ENCODE results near the gene TBC1D5.
A peak's percentile ranks its signal among the peaks of the same experiment; 100 is the strongest.

The TBC1D5 gene

DNA sequence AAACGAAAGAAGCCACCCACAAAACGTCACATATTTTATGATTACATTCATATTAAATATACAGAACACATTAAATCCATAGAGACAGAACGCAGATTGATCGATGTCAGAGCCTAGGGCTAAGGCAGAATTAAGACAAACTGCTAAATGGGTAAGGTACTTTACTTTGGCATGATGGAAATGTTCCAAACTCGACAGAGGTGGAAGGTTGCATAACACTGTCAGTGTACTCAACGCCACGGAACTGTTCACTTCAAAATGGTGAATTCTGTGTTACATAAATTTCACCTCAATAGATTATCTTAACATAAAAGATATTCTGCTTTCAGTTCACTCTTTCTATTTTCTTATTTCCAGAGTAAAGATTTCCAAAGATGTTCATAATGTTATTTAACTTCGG lies 158.4 kb downstream of the TBC1D5 start:
- no peak for DNase-seq

DNA sequence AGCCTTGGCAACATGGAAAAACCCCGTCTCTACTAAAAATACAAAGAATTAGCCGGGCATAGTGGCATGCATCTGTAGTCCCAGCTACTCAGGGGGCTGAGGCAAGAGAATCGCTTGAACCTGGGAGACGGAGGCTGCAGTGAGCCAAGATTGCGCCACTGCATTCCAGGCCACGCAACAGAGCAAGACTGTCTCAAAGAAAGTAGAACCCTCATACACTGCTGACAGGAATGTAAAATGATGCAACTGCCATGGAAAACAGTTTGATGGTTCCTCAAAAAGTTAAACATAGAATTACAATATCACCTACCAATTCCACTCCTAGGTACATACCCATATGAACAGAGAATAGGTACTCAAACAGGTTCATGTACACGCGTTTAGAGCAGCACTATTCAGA lies 158.9 kb downstream of the TBC1D5 start:
- no peak for DNase-seq

DNA sequence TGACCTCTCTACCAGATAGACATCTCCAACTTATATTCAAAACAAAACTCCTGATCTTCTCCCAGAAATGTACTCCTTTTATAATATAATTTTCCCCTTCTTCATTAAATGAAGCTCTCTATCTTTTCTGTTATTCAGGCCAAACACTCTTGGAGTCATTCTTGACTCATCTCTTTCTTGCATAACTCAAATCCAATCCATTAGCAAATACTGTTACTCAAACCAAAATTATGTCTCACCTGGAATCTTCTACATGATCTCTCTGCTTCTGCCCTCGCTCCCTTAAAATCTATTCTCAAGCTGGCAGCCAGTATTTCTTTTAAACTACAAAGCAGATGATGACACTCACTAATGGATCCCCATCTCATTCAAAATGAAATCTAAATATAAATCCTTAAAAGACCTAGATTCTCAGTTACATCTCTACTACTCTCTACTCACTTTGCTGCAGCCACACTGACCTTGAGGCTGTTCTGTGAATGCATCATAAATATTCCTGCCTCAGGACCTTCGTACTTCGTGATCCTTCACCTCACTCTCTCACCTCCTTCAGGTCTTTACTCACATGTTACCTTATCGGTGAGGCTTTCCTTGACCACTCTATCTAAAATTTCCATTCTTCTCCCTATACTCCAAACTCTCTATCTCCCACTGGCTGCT lies 160.9 kb downstream of the TBC1D5 start:
- no peak for DNase-seq

DNA sequence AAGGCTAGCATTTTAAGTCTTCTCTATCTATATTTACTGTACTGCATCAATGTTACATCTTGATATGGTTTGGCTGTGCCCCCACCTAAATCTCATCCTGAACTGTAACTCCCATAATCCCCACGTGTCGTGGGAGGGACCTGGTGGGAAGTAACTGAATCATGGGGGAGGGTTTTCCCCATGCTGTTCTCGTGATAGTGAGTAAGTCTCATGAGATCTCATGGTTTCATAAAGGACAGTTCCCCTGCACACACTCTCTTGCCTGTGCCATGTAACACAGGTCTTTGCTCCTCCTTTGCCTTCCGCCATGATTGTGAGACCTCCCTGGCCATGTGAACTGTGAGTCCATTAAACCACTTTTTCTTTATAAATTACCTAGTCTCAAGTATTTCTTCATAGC lies 161.5 kb downstream of the TBC1D5 start:
- peak; percentile 25 for DNase-seq

DNA sequence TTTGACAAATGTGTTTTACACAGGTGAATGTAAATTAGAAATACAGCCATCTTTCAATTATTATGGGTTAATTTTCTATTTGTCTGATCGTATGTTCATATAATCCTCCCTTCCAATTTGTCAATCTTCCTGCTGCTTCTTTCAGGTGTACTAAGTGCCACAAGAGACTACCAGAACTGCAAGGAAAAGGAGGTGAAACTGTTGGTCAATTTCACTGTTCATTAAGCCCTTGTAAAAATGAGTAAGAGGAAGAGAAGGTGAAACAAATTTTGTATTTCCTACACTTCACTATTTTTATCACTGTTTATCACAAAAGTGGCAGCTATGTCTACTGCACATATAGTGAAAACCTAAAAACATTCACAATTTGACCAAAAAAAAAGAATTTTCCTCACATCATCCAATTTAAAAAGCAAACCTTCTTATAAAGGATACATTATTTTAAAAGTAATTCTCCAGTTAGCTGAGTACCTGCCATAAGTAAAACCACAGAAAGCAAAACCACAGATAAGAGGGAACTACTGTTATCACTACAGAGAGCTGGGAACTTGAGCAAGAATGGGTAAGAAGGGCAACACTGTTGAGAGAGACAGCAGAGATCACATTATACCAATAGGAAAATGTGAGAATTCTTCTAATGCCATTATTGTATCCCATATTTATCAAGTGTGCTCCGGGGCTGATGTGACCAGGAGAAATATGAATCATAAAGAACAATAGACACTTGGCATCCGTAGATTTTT lies 163.0 kb downstream of the TBC1D5 start:
- DNase-seq, result peak; percentile 84

DNA sequence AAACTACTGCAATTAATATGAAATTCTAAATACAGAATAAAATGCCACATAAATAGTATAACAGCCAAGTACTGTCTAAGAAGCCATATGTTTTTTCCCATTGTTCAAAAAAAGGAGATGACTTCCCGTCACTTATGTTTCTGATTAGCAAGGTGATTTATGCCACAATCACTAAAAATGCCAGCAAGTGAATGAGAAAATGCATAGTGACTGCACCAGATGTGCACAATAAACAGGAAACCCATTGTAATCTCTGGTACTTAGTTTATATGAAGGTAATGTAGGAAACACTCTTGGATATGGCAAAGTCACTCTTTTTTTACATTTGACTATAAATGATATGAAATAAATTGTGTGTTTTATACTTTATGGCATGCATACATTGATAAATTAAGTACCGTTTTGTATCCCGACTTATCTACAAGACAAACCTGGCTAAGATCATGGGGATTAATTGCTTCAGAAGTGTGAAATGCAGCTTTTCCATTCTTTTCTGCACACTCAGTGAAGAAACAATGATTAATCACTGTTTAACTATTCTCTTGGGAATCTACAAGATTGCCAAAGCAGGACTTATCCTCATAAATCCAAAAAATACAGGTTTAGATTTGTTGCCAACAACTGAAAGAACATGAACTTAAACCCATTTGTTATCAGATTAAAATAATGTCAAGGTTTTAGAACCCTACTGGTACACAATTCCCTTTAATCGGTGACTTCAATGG lies 164.5 kb downstream of the TBC1D5 start:
- DNase-seq, result no peak

DNA sequence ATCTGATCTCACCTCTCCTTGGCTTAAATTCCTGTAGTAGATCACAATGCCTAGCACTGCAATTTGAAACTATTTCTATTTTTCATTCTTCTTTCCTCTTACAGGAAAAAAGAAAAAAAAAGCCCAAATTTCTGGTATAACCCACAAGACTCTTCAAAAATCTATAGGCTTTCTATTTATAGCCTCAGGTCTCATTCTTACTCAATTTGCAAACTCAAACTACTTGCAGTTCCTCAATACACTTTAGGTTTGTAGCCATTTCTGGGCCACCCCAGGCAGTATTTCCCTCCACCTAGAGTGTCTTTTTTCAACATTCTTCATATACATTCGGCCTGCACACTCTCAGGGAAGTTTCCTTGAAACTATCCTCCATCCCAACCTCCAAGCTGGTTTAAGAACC lies 169.0 kb downstream of the TBC1D5 start:
- no peak for DNase-seq

DNA sequence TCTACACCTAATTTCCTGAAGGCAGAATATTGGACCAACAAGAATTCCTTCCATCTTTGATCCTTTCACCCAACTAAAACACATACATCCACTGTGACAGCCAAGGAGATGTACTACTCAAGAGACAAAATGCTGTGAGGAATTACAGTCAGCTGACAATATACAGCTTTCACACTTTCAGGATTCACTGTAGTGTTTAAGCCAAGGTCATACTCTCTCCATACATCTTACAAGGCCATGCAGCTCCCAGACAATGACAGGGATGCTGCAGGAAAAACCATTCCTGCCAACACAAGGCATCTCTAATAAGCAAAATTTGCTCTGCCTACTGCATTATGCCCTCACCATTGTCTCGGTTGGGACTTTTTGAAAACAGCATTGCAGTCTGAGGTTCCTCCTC lies 170.7 kb downstream of the TBC1D5 start:
- no peak for DNase-seq

DNA sequence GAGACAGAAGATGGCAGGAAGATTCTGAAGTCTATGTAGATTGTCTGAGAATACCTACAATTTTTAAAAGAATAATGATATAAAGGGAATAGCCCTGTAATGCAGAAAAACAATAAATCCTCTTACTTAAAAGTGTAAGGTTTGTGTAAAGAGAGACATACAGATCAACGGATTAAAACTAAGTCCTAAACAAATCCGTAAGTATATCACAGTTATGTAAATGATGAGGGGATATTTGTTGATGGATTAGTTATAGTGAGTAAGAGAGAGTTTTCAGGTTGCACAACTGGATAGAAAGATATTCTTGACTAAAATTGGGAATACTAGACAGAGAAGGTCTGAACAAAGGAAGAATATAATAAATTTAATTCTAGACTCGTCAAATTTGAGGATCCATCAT lies 179.6 kb downstream of the TBC1D5 start:
- DNase-seq, result no peak

DNA sequence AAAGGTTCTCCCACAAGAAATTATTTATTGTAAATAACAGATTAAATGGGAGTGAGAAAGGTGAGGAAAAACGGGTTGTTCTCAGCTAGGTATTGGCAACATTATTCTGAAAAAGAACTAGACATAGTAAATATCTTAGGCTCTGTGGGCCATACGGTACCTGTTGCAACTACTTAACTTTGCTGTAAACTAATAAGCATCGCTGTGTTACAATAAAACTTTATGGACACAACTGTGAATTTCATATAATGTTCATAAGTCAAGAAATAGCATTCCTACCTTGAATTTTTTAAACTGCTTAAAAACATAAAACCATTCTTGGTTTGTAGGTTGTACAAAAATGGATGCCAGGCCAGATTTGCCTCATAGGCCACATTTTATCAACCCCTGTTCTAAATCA lies 183.9 kb downstream of the TBC1D5 start:
- no peak for DNase-seq

DNA sequence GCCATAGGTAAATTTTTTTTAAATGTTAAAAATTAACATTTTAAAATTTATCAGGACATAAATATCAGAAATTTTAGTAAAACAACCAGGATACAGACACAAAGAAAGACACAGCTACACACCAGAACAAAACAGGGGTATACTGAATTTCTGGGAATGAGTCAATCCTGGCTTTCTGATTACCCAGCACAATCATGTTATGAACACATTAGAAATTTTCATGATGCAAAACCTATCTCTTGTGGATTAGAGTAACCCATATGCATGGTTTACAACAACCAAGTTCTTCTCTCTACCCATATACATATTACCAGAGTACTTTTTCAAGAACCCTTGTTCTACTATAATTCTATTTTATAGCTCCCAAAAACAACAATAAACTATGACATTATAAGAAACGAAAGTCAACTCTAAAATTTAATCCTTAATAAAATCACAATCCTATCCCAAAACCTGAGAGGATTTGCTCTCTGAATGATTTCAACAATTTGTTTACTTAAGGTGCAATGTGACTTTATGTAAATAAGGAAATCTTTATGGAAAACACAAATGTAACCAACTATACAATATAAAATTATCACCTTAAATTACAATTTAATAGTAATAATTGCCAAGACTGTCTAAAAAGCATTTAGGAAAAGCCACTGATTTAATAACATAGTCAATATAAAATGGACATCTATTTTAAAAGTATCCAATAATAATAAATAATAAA lies 184.5 kb downstream of the TBC1D5 start:
- DNase-seq, result no peak

DNA sequence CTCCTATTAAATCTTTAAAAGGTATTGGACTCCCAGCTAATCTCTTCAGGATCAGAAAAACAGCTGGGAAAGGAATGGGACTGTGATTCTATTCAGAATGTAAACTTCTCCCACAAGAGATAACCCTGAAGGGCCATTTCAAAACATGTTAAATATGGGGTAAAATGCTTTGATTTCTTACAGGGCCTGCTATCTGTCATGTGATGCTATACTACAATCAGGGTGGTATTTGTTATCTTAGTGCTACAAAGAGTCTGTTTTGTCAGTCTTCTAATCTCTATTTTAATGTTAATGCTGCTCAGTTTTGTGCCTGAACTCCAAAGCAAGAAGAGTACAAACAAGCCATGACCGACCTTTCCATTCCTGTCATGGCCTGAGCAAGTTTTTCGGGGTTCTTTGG lies 186.9 kb downstream of the TBC1D5 start:
- no peak for DNase-seq

DNA sequence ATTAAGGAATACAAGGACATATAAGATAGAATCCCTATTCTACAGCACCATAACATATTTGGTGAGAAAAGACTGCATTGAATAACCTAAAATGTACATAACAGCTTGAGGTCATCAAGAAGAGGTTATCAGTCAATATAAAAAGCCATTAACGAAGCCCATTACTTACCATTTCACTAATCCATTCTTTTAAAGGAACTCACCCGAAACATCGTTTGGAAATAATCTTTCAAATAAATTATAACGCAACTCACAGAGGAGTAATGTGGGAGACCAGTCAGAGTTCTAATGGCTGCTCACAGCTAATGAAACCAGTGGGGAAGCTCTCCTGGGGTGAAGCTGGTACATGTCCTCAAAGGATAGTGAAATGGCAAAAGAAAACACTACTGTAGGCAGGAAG lies 188.4 kb downstream of the TBC1D5 start:
- no peak for DNase-seq

DNA sequence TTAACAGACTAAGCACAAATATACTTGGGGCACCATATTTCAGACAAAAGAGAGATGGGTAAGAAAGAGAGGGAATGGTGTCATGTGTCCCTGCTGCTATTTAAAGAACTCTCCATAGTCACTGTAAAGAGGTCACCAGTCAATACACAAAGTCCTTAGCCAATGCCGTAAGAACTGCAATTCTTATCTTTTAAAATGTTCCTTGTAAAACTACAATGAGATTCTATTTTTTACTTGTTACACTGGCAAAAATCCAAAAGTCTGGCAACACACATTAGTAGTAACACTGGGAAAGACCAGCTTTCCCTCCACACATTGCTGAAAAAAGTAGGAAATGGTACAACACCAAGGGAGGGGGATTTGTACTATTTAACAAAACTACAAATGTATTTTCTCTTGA lies 189.4 kb downstream of the TBC1D5 start:
- DNase-seq, result no peak

DNA sequence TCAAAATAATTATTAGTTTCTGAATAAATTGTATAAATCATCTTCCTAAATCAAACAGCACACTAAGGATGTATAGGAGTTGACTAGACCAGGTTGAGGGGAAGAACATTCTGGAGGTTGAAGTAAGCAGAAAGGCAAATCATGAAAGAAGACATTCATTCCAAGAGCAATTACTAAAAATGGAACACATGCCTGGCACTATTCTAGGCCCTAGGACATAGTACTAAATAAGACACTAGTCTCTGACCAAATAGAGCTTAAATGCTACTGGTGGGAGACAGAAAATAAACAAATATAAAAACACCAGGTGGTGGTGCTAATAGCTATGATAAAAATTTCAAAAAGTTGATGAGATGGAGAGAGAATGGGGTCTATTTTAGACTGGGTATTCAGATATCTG lies 190.1 kb downstream of the TBC1D5 start:
- no peak for DNase-seq

DNA sequence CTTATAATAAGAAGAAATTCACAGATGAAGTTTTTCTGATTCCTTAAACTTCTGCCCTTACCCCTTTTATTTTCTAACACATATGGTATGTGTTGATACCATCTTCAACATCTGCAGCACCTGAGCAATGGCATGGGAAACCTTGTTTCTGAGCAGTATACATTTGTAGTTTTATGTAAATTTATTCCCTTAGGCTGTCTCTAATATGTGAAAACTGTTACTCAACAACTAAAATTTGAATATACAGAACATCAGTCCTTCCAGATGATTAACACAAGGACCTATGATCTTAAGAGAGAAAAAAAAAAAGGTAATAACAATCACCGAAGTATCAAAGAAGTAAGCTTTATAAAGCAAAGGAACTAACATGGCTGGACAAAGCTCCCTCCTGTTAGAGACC lies 190.5 kb downstream of the TBC1D5 start:
- DNase-seq, result no peak

DNA sequence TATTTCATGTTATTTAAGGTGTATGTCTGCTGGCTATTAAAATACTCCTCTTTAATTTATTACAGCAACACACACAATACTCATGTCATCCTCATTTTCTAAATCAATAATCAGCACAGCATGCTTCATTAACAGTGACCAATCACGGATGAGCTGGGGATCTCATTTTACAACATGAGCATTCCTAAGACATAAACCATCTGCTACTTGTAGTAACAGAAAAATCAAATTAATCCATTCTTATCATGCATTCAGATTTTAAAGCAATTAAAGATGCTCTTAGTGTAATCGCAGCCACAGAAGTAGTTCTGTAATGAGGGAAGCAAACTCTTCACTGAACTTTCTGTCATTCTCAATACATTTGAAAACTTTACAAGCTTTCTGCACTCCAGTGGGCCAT lies 191.1 kb downstream of the TBC1D5 start:
- DNase-seq, result no peak

DNA sequence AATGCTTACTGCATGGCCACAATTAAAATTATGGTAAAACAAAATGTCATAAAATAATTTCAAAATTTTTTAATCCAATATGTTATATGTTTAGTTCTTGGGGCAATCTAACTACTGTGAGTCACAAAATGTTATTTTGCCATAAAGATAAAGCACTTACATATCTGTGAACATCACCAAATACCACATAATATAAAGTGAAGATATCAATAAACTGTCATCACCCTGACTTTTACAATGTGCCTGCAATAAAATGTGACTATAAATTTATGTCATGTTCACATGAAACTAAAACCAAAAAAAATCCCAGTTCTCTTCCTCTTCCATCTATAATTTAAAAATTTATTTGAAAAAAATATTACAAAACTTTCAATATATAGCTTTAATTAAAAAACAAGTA lies 191.8 kb downstream of the TBC1D5 start:
- DNase-seq, result no peak

DNA sequence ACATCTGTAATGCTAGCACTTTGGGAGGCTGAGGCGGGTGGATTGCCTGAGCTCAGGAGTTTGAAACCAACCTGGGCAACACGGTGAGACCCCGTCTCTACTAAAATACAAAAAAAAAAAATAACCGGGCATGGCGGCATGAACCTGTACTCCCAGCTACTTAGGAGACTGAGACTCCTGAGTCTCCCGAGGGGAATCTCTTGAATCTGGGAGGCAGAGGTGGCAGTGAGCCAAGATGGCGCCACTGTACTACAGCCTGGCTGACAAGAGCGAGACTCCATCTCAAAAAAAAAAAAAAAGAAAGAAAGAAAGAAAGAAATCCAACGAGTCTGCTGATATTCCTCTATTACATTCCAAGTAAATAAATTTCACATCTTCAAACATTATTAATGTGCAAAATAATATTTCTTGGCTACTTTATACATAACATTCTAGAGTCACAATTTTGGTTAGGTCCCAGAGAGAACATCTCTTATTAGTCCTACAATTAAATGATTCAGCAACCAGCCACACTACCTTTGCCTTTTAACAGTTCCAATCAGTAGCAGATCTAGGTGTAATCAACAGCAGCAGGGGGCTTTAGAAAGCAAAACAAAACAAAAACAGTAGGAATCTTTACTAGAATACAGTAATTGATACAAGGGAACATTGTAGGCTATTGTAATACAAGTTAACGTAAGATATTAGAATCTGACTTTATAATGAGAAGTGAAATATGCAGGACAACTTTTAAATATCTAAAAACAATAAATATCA lies 195.8 kb downstream of the TBC1D5 start:
- no peak for DNase-seq

DNA sequence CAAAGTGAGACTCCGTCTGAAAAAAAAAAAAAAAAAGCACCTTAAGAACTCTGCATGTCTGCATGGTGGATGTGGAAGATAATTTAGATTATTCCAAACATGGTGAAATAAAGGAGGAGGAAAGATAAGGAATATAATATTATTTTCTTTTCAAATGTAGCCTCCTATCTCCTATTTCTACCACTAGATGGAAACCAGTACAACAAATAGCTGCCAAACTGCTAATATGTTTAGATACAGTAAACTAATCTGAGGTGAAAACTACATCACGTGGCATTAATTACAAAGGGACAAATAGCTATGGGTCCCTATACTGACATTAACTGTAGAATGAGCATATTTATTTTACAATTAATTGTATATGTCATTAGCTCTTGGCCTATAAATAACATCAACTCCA lies 197.8 kb downstream of the TBC1D5 start:
- no peak for DNase-seq

DNA sequence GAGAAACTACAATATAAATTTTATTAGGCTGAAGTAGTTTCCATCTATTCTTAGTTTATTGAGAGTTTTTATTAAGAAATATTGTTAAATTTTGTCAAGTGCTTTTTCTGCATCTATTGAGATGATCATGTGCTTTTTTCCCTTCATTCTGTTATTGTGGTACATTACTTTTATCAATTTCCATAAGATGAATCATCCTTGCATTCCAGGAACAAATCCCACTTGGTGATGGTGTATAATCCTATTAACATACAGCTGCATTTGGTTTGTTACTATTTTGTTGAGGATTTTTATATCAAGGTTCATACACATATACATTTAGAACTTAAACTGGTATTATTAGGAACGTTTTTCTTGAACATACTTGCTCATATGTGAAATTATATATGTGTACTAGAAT lies 199.8 kb downstream of the TBC1D5 start:
- DNase-seq, result no peak

DNA sequence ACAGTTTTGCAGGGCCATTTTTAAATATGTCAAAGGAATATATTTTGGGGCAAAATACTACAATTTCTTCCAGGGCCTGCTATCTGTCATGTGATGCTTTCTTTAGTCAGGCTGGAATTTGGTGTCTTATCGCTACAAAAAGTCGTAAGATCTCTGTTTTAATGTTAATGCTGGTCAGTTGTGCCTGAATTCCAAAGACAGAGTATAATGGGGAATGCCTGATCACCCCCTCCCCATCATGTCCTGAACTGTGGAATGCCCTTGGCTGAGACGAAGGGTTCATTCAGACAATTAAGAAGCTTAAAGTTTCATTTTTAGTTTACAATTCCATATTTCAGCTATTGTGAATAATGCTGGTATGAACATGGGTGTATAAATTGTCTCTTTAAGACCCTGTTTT lies 203.0 kb downstream of the TBC1D5 start:
- no peak for DNase-seq

DNA sequence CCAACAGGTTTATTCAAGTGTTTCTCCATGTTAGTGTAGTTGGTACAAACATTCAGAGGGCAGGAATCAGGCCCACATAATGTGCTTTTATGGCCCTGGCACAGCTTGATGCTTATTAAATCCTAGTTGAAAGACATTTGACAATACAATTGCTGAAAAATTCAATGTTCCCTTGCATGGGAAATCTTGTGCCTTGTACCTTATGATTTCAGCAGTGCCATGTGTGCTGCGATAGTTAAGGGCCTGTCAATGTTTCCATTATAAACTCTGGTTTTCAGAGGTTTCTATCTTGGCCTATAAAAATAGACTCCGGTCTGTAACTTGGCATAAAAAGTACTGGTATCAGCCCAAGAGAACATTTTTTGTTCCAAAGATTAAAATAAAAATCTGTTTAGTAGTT lies 207.2 kb downstream of the TBC1D5 start:
- no peak for DNase-seq
